ENCODE data around the gene OSBPL8.

GRCh38 chr12:76312315-76312714 is 247.3 kb downstream of the OSBPL8 start:
- TF ChIP-seq CTCF (IDR thresholded peaks at IDR 0.05) = no peak
- no peak for TF ChIP-seq POLR2A (IDR thresholded peaks at IDR 0.05)

Measured in adrenal gland (tissue), 5 donors.